ENCODE measurements around the gene RBP2. TPM values are rescaled to one million over a fixed set of nuclear protein-coding genes. Genes with fewer than 3 reads are reported as not detected.

Gene RBP2
- total and polyA plus RNA-seq, 2 donors from 2014 or later: 13.5 TPM; not detected in 1

- FAIRE-seq (no peak), DNase-seq (no peak)
- H3K9me3 ChIP-seq (ENCODE audit: control insufficient read depth in 2 of 3, insufficient read depth in 1 of 3, low read length in 3 of 3): no peaks in the 10 kb centered on the region
- H3K27ac ChIP-seq (ENCODE audit: low read depth in 2 of 2, low read length in 2 of 2): no peak overlapping the region
- H3K36me3 ChIP-seq (ENCODE audit: control insufficient read depth in 2 of 3, insufficient read depth in 3 of 3, low read length in 3 of 3): no peaks in the 10 kb centered on the region
- no peaks in the 10 kb centered on the region for H3K4me1 ChIP-seq (ENCODE audit: control insufficient read depth in 2 of 3, insufficient read depth in 2 of 3, low read depth in 1 of 3, low read length in 3 of 3)
- TF ChIP-seq CTCF (IDR thresholded peaks at IDR 0.05; ENCODE audit: borderline replicate concordance, extremely low read depth, insufficient read depth): no peak
- no peak overlapping the region for H3K4me3 ChIP-seq (ENCODE audit: low read length in 3 of 3)
- intact Hi-C loops (cut with DNase I): no loop called here
- H3K9ac ChIP-seq (ENCODE audit: low read length in 3 of 3): no peak overlapping the region
- H3K27me3 ChIP-seq (ENCODE audit: control insufficient read depth, insufficient read depth, low read length): no peaks in the 10 kb centered on the region
Observed at GRCh38 chr3:139517321-139518065, 41.2 kb upstream of the RBP2 start.

- no peak overlapping the region for H3K4me3 ChIP-seq (ENCODE audit: low read length in 3 of 3)
- FAIRE-seq: no peak
- no peaks in the 10 kb centered on the region for H3K36me3 ChIP-seq (ENCODE audit: control insufficient read depth in 2 of 3, insufficient read depth in 3 of 3, low read length in 3 of 3)
- H3K27me3 ChIP-seq (ENCODE audit: control insufficient read depth, insufficient read depth, low read length): no peaks in the 10 kb centered on the region
- no peak for TF ChIP-seq CTCF (IDR thresholded peaks at IDR 0.05; ENCODE audit: borderline replicate concordance, extremely low read depth, insufficient read depth)
- DNase-seq: no peak
- no peak overlapping the region for H3K9ac ChIP-seq (ENCODE audit: low read length in 3 of 3)
- H3K4me1 ChIP-seq (ENCODE audit: control insufficient read depth in 2 of 3, insufficient read depth in 2 of 3, low read depth in 1 of 3, low read length in 3 of 3): no peaks in the 10 kb centered on the region
- H3K27ac ChIP-seq (ENCODE audit: low read depth in 2 of 2, low read length in 2 of 2): no peak overlapping the region
- intact Hi-C loops (cut with DNase I): no loop called here
- no peaks in the 10 kb centered on the region for H3K9me3 ChIP-seq (ENCODE audit: control insufficient read depth in 2 of 3, insufficient read depth in 1 of 3, low read length in 3 of 3)
Observed at GRCh38 chr3:139514741-139515140, 38.4 kb upstream of the RBP2 start.

- intact Hi-C loops (cut with DNase I): no loop called here
- no peak for FAIRE-seq
- TF ChIP-seq CTCF (IDR thresholded peaks at IDR 0.05; ENCODE audit: borderline replicate concordance, extremely low read depth, insufficient read depth): no peak
Observed at GRCh38 chr3:139509631-139510030, 33.3 kb upstream of the RBP2 start.

More at GRCh38 chr3:139509631-139510030, 33.3 kb upstream of the RBP2 start:
- no peak for DNase-seq
- Histone ChIP-seq H3K4me1 (ENCODE audit: control insufficient read depth in 2 of 3, insufficient read depth in 2 of 3, low read depth in 1 of 3, low read length in 3 of 3) (no peaks in the 10 kb centered on the region), H3K9me3 (ENCODE audit: control insufficient read depth in 2 of 3, insufficient read depth in 1 of 3, low read length in 3 of 3) (no peaks in the 10 kb centered on the region), H3K4me3 (ENCODE audit: low read length in 3 of 3) (no peak overlapping the region), H3K27ac (ENCODE audit: low read depth in 2 of 2, low read length in 2 of 2) (no peak overlapping the region), H3K9ac (ENCODE audit: low read length in 3 of 3) (no peak overlapping the region), H3K27me3 (ENCODE audit: control insufficient read depth, insufficient read depth, low read length) (no peaks in the 10 kb centered on the region), H3K36me3 (ENCODE audit: control insufficient read depth in 2 of 3, insufficient read depth in 3 of 3, low read length in 3 of 3) (no peaks in the 10 kb centered on the region)

Data from kidney (tissue), 14 donors.